GM19238 (cell line): Measurements from ENCODE around the gene CKM.
A peak's percentile ranks its signal among the peaks of the same experiment; 100 is the strongest.

Experiments used
- DNase-seq: peaks from one replicate; pipeline ENCODE4 v3.0.0; 2011; ENCODE audit warnings: low spot score; ENCODE audit not compliant: insufficient read length

The CKM gene

GRCh38 chr19:45322744-45323281, at the start of gene CKM:
Gene CKM, minus strand, starts transcription at chr19:45322875. Its CDS starts 3,162 bp downstream, at chr19:45319713.
- no peak for DNase-seq

- DNase-seq, result peak; percentile 100
Observed at GRCh38 chr19:45370410-45371204, 47.9 kb upstream of the CKM start, which contains the start of gene ERCC2. Gene ERCC2, minus strand, starts transcription at chr19:45370573. Its CDS starts 33 bp downstream, at chr19:45370540.

GRCh38 chr19:45368737-45369340, 46.2 kb upstream of the CKM start:
- no peak for DNase-seq

- no peak for DNase-seq
Observed at GRCh38 chr19:45368127-45368526, 45.5 kb upstream of the CKM start.

GRCh38 chr19:45364696-45365095, 42.0 kb upstream of the CKM start:
- DNase-seq, result no peak

- no peak for DNase-seq
Observed at GRCh38 chr19:45363861-45364459, 41.3 kb upstream of the CKM start.

- no peak for DNase-seq
Observed at GRCh38 chr19:45362291-45362690, 39.6 kb upstream of the CKM start.

- no peak for DNase-seq
Observed at GRCh38 chr19:45361608-45362007, 38.9 kb upstream of the CKM start.

GRCh38 chr19:45358213-45358792, 35.6 kb upstream of the CKM start:
- DNase-seq, result no peak

- no peak for DNase-seq
Observed at GRCh38 chr19:45357445-45357783, 34.7 kb upstream of the CKM start.

GRCh38 chr19:45356760-45357444, 34.2 kb upstream of the CKM start:
- no peak for DNase-seq

- DNase-seq, result no peak
Observed at GRCh38 chr19:45355910-45356309, 33.2 kb upstream of the CKM start.

- DNase-seq, result no peak
Observed at GRCh38 chr19:45355402-45355801, 32.7 kb upstream of the CKM start.

- no peak for DNase-seq
Observed at GRCh38 chr19:45354241-45354842, 31.7 kb upstream of the CKM start.

GRCh38 chr19:45352914-45353796, 30.5 kb upstream of the CKM start:
- DNase-seq, result no peak

GRCh38 chr19:45352471-45352870, 29.8 kb upstream of the CKM start:
- no peak for DNase-seq

- DNase-seq, result no peak
Observed at GRCh38 chr19:45352062-45352461, 29.4 kb upstream of the CKM start.

GRCh38 chr19:45351401-45351952, 28.8 kb upstream of the CKM start:
- no peak for DNase-seq

GRCh38 chr19:45350477-45351058, 27.9 kb upstream of the CKM start:
- DNase-seq, result no peak
